Activated naive CD8-positive, alpha-beta T cell treated with anti-CD3 and anti-CD28 coated beads, Interleukin-2, amount 50 U/mL, for 24 hours (primary cell): ENCODE data around the gene RELL1.

Source experiments
- ATAC-seq: fragments of 150-1000 bp; cut with Tn5 transposase; one replicate; pipeline ENCODE4 v1.10.0; 2021
- DNase-seq: peaks from one replicate; pipeline ENCODE4 v3.0.0; 2021
- H3K27ac Mint-ChIP-seq: one replicate; pipeline ENCODE4 v1.8.0; 2021; ENCODE audit warnings: mild to moderate bottlenecking, mixed read lengths
- H3K27me3 Mint-ChIP-seq: one replicate; pipeline ENCODE4 v1.8.0; 2021; ENCODE audit warnings: mixed read lengths
- H3K36me3 Mint-ChIP-seq: one replicate; pipeline ENCODE4 v1.8.0; 2021; ENCODE audit warnings: low read depth, mixed read lengths
- H3K4me1 Mint-ChIP-seq: one replicate; pipeline ENCODE4 v1.8.0; 2021; ENCODE audit warnings: mixed read lengths
- H3K4me3 Mint-ChIP-seq: one replicate; pipeline ENCODE4 v1.8.0; 2021; ENCODE audit warnings: mild to moderate bottlenecking, moderate library complexity, mixed read lengths
- H3K9me3 Mint-ChIP-seq: one replicate; pipeline ENCODE4 v1.8.0; 2021; ENCODE audit warnings: mixed read lengths

Gene RELL1

DNA sequence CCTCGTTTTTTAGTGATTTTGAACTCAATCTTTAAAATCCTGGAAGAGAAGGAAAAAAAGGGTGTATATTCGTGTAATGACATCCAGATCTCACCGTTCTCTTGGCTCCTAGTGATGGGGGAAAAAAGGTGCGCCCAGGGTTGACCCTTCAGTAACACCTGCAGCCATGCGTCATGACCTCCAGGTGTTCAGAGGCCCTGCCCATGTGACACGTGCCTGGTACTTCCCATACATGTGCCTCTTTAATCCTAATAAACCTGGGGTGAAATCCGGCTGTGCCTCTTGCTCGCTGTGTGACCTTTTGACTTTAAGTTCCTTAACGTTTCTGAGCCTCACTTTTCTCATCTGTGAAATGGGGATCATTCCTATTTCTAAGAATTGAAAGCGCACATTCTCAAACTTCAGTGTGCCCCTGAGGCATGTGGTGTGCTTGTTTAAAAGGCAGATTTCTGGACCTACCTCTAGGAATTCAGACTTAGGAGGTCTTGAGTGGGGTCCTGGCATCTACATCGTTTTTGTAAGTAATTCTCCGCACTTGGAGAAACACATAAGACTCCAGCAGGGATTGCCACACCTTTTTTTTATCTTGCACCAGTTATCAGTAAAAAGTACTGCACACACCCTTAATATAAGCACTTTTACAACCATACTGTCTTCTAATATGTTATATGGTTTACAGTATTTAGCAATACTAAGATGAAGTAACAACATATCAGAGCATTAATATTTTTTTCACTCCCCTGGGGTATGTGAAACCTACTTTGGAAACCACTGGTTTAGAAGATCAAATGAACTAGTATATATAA is 90.1 kb downstream of the RELL1 start:
- Mint-ChIP-seq H3K4me1 (peaks cover 3% of the 10 kb centered on the region), H3K4me3 (no peak overlapping the region), H3K27ac (no peak overlapping the region), H3K9me3 (no peaks in the 10 kb centered on the region), H3K36me3 (no peaks in the 10 kb centered on the region), H3K27me3 (no peaks in the 10 kb centered on the region)
- DNase-seq (no peak), ATAC-seq (no peak)

DNA sequence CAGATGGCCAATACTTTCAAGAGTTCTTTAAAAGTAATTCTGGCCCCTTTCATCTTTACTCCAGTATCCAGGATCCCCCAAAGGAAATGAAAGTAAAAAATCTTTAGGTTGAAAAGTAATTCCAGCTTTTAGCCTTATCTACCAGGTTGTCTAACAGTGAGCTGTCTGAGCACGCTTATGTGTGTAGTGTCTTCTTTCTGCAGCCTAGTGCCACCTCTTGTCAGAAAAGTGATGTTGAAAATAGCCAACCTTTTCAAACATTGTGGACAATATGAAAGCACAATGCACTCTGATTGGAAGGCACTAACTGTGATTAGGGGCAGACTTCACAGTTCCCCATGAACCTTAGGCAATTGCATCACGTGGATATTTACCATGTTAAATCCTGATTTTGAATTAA is 92.1 kb downstream of the RELL1 start:
- no peak overlapping the region for H3K4me3 Mint-ChIP-seq
- H3K27me3 Mint-ChIP-seq = no peaks in the 10 kb centered on the region
- ATAC-seq (no peak), DNase-seq (no peak)
- no peaks in the 10 kb centered on the region for H3K36me3 Mint-ChIP-seq
- H3K4me1 Mint-ChIP-seq = peaks cover 3% of the 10 kb centered on the region
- H3K9me3 Mint-ChIP-seq = no peaks in the 10 kb centered on the region
- H3K27ac Mint-ChIP-seq = no peak overlapping the region

DNA sequence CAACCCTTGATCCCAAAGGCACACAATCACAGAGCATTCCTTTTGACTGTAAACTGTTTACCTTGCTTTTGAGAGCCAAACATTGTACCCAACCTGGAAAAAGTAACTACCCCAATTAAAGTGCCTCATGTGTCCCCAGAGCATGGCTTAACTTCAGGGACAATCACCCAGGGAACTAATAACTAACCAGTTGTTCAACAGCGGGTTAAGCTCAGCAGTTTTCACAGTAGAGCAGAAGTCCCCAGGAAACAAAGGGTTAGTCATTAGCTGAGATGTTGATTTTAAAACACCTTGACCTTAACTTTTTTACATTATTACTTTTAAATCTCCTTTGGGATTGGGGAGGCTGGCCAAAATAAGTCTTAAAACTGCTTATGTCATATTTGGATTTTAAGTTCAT is 94.8 kb downstream of the RELL1 start:
- Mint-ChIP-seq H3K27me3 (no peaks in the 10 kb centered on the region), H3K27ac (no peak overlapping the region), H3K9me3 (no peaks in the 10 kb centered on the region), H3K36me3 (no peaks in the 10 kb centered on the region), H3K4me3 (no peak overlapping the region), H3K4me1 (no peaks in the 10 kb centered on the region)
- no peak for DNase-seq
- ATAC-seq = no peak

DNA sequence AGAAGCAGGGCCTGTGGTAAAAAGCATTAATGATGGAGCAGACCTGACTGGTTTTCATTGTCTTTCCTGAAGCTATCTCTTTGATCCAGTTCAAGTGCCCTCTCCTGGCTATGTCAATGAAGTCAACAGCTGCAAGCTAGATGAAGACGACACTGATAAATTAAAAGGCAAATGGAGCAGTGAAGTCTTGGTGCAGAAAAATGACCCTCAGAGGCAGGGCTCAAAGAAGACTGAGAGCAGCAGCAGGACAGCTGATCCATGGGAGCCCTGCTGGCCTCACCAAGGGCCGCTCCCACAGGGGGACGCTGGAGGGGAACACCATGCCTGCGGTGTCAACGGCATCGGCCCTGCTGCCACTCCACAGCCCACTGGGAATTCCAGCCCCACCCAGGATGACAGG is 96.2 kb downstream of the RELL1 start:
- H3K27me3 Mint-ChIP-seq = peaks cover 3% of the 10 kb centered on the region
- no peaks in the 10 kb centered on the region for H3K9me3 Mint-ChIP-seq
- DNase-seq (no peak), ATAC-seq (no peak)
- H3K36me3 Mint-ChIP-seq = peaks cover 2% of the 10 kb centered on the region
- no peaks in the 10 kb centered on the region for H3K4me1 Mint-ChIP-seq
- no peak overlapping the region for H3K4me3 Mint-ChIP-seq
- H3K27ac Mint-ChIP-seq = no peak overlapping the region

DNA sequence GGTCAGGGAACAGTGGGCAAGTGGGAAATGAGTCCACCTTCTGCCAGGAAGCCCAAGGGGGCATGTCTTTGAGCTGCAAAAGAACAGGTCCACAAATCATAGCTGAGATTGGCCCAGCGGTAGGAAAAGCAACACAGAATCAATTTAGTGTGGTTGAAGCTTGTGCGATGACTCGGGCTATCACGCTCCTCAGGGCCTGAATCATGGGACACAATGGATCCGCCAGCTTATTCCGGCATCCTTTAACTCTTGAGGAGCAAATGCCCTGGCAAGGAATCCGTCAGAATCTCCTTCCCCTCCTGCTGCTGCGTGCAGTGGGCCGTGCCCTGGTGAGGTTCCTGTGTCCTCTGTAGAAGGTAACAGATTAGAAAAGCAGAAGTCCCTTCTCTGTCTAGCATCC is 98.0 kb downstream of the RELL1 start:
- H3K27ac Mint-ChIP-seq = no peak overlapping the region
- H3K4me1 Mint-ChIP-seq = no peaks in the 10 kb centered on the region
- H3K4me3 Mint-ChIP-seq = no peak overlapping the region
- ATAC-seq (no peak), DNase-seq (no peak)
- peaks cover 5% of the 10 kb centered on the region for H3K36me3 Mint-ChIP-seq
- H3K9me3 Mint-ChIP-seq = no peaks in the 10 kb centered on the region
- H3K27me3 Mint-ChIP-seq = peaks cover 17% of the 10 kb centered on the region

DNA sequence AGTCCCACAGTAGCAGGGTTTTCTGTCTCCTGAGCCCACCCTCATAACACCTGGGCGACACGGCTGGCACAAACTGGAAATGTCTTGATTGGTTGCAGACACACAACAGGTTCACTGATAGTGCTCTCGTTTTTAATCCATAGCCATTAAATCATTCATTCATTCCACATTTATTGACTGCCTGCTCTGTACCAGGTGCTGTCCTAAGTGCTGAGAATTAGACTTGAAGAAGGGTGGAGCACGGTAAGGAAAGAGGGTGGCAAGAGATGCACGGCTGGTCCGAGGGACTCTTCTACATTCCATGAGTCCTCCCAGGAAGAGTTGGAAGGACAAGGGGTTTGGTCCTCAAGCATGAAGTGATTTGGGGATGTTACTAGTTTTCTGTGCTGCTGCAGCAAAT is 100.0 kb downstream of the RELL1 start:
- no peak overlapping the region for H3K4me3 Mint-ChIP-seq
- H3K27me3 Mint-ChIP-seq = peaks cover 18% of the 10 kb centered on the region

DNA sequence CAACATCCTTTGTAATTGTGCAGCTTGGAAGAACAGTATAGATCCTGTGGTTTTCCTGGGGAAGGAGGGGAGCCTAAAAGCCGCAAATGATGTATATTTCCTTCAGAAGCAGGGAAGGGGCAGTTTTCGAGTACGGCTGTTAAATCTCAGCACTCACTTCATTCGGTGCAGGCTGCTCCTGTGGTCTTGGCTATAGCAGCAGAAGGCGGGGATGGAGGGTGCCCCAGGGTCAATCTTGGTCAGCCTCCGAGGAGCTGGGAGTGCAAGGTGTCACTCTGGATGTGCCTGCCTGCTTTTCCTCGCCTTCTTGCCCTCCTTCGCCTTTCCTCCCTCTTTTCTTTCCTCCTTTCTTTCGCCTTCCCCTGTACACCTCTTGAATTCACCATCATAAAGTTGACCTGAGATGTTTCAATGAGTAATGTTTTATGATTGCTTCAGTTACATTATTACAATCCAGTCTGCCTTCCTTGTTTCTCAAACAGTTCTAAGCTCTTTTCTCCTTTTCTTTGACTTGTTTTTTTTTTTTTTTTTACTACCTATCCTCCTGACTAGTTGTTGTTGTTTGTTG is 101.6 kb downstream of the RELL1 start:
- H3K27me3 Mint-ChIP-seq = peaks cover 24% of the 10 kb centered on the region
- H3K9me3 Mint-ChIP-seq = peaks cover 17% of the 10 kb centered on the region
- no peak overlapping the region for H3K27ac Mint-ChIP-seq
- H3K4me3 Mint-ChIP-seq = no peak overlapping the region
- no peak for ATAC-seq
- DNase-seq = no peak
- peaks cover 5% of the 10 kb centered on the region for H3K36me3 Mint-ChIP-seq
- no peaks in the 10 kb centered on the region for H3K4me1 Mint-ChIP-seq

More for the DNA sequence above, 100.0 kb downstream of the RELL1 start:
- no peak overlapping the region for H3K27ac Mint-ChIP-seq
- H3K9me3 Mint-ChIP-seq = peaks cover 10% of the 10 kb centered on the region
- H3K4me1 Mint-ChIP-seq = no peaks in the 10 kb centered on the region
- H3K36me3 Mint-ChIP-seq = peaks cover 5% of the 10 kb centered on the region
- ATAC-seq = no peak
- DNase-seq = no peak

DNA sequence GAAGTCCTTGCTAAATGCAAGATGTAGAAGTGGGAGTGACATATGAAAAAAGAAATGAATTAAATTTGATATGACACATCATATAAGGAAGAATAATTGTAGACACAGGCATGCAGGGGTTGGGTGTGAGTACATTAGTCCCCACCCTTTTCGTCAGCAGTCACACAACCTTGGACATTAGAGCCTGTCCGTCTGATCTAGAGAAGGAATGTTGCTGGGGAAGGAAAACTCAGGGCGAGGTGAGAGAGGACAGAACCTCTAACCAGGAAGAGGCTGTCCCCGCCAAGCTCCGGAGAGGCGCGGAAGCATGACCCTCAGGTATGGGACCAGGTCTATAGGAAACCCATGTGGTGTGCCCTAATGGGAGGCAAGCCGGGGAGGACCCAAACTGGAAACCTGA is 102.1 kb downstream of the RELL1 start:
- peaks cover 26% of the 10 kb centered on the region for H3K27me3 Mint-ChIP-seq
- DNase-seq = no peak
- H3K9me3 Mint-ChIP-seq = peaks cover 21% of the 10 kb centered on the region
- no peak overlapping the region for H3K27ac Mint-ChIP-seq
- no peak for ATAC-seq
- H3K4me3 Mint-ChIP-seq = no peak overlapping the region
- H3K4me1 Mint-ChIP-seq = no peaks in the 10 kb centered on the region
- peaks cover 5% of the 10 kb centered on the region for H3K36me3 Mint-ChIP-seq

DNA sequence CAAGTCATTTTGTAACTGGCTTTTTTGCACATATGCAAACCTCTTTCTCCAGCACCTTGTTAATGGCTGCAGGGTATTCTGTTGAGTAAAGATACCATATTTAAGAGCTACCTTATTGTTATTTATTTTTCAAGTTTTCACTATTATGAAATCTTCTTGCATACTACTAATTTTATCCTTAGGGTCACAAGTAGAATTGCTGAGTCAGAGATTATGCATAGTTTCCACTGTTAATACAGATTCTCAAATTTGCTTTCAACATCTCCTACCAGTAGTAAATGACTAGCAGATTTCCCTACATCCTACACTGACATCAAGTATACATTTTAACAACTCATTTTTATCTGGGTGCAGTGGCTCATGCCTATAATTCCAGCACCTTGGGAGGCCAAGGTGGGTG is 112.6 kb downstream of the RELL1 start:
- peaks cover 36% of the 10 kb centered on the region for H3K9me3 Mint-ChIP-seq
- no peak overlapping the region for H3K4me3 Mint-ChIP-seq
- ATAC-seq = no peak
- H3K4me1 Mint-ChIP-seq = no peaks in the 10 kb centered on the region
- H3K27ac Mint-ChIP-seq = no peak overlapping the region
- peaks cover 4% of the 10 kb centered on the region for H3K27me3 Mint-ChIP-seq
- DNase-seq = no peak
- no peaks in the 10 kb centered on the region for H3K36me3 Mint-ChIP-seq

DNA sequence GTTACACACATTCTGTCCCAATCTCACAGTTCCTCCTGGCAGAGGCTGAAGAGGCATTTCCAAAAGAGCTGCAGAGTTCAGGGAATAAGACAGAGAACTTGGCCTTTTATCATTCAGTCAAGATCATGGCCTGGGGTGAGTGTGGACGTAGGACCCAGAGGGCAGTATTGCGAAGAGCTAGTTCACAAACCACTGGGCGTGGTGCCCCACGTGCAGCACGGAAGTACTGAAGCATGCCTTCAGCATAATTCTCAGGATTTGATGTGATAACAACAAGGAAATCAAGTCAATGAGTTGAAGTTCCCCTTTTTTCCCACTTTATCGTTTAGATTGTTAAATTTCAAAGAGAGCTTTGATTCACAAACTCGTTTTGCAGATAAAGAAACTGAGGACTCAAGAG is 117.7 kb downstream of the RELL1 start:
- no peaks in the 10 kb centered on the region for H3K9me3 Mint-ChIP-seq

DNA sequence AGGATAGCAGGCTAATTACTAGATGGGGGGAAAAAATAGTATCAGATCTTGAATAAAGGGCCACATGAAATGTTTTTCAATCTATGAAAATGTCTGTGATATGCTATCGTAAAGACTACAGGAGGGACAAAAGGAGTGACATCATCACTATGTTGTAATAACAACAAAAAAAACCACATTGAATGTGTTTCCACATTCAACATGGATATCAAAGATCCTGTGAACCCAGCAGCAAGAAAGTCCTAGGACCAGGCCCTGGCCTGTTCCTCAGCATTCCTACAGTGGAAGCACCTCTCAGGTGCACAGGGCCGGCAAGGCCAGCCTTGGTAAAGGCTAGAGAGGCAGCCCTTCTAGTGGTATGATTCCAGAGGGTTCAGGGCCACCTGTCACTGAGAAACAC is 118.3 kb downstream of the RELL1 start:
- no peaks in the 10 kb centered on the region for H3K9me3 Mint-ChIP-seq
- no peak for ATAC-seq
- H3K4me3 Mint-ChIP-seq = no peak overlapping the region
- H3K27me3 Mint-ChIP-seq = no peaks in the 10 kb centered on the region
- H3K36me3 Mint-ChIP-seq = no peaks in the 10 kb centered on the region
- H3K4me1 Mint-ChIP-seq = no peaks in the 10 kb centered on the region
- H3K27ac Mint-ChIP-seq = no peak overlapping the region
- DNase-seq = no peak

More for the DNA sequence above, 117.7 kb downstream of the RELL1 start:
- Mint-ChIP-seq H3K36me3 (no peaks in the 10 kb centered on the region), H3K4me1 (no peaks in the 10 kb centered on the region), H3K27ac (no peak overlapping the region), H3K4me3 (no peak overlapping the region), H3K27me3 (no peaks in the 10 kb centered on the region)
- ATAC-seq = no peak
- DNase-seq = no peak

DNA sequence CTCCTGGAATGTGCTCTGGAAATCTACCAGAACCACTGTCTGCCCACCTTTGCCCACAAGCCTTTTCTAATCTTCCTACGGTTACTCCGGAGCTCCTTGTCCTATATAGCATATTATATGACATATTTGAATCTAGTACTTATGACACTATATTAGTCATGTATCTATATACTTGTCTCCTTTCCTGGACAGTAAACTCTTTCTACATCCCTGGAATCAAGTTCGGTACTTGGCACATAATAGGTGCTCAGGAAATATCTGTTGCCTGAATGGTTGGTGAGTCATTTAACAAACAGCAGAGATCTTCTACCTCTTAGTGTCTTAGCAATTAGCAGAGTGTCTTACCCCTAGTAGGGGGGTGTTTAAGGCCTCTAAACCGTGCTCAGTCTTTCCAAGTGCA is 123.6 kb downstream of the RELL1 start:
- ATAC-seq = no peak
- H3K36me3 Mint-ChIP-seq = no peaks in the 10 kb centered on the region
- peaks cover 1% of the 10 kb centered on the region for H3K27me3 Mint-ChIP-seq

DNA sequence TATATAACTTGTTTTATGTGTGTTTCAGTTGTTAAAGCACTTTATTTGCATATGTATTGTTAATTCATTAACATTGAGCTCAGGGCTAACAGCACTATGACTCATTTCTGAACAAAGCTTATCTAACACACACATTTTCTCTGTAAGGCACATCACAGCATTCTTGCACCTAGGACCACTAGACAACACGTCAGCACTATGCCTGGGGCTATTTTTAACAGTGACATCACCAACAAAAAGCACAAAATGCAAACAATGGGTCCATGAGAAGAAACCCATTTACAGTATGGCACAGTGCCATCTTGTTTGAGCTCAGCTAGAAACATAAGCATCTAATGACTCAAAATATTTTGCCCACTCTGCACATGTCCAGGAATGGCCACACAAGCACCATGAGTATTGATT is 124.4 kb downstream of the RELL1 start:
- H3K36me3 Mint-ChIP-seq = no peaks in the 10 kb centered on the region
- H3K9me3 Mint-ChIP-seq = no peaks in the 10 kb centered on the region
- no peak for ATAC-seq

More for the DNA sequence above, 123.6 kb downstream of the RELL1 start:
- no peak overlapping the region for H3K4me3 Mint-ChIP-seq
- no peaks in the 10 kb centered on the region for H3K9me3 Mint-ChIP-seq
- DNase-seq = no peak
- H3K27ac Mint-ChIP-seq = no peak overlapping the region
- no peaks in the 10 kb centered on the region for H3K4me1 Mint-ChIP-seq

DNA sequence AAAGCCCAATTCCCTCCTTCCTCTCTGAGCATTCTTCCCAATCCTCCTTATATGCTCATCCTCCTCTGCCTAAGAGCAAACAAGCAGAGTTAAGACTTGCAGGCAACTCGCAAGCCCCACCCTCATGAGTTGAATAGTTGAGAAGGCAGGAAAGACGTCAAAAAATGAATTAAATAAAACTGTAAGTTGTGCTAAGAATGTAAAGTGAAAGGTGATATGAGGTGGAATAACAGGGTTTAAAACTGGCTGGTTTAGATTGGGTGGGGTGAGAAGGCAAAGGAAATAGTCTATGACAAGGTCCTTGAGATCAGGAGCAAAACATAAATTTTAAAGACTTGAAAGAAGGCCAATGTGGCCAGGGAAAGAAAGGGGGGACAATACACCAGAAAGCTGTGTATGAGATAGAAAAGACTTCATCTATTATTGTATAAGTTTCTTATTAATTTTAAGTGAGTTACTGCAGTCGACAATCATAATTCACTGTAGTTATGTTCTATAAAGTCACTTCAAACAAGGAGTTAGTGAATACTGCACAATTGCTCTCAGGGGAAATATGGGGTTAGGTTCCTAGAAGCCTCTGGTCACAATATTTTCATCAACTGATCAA is 124.9 kb downstream of the RELL1 start:
- Mint-ChIP-seq H3K36me3 (no peaks in the 10 kb centered on the region), H3K9me3 (no peaks in the 10 kb centered on the region), H3K4me3 (no peak overlapping the region), H3K27me3 (peaks cover 1% of the 10 kb centered on the region), H3K4me1 (no peaks in the 10 kb centered on the region), H3K27ac (no peak overlapping the region)
- ATAC-seq = no peak
- DNase-seq = no peak

More for the DNA sequence above, 124.4 kb downstream of the RELL1 start:
- Mint-ChIP-seq H3K4me1 (no peaks in the 10 kb centered on the region), H3K27me3 (peaks cover 1% of the 10 kb centered on the region), H3K27ac (no peak overlapping the region), H3K4me3 (no peak overlapping the region)
- no peak for DNase-seq
